Testis (tissue), 3 donors: ENCODE data around the gene RNF123. TPM values are rescaled to one million over a fixed set of nuclear protein-coding genes. Genes with fewer than 3 reads are reported as not detected.

ENCODE experiments used
- DNase-seq: peaks from one replicate; pipeline ENCODE4 v3.0.0-alpha.2; 2019
- H3K27ac ChIP-seq, 2 donors: fragments of 200-600 bp; sonication (generic); one replicate each; pipeline ENCODE4 v1.5.1; 2019
- H3K27me3 ChIP-seq: fragments of 200-600 bp; sonication (generic); one replicate; pipeline ENCODE4 v1.5.1; 2019
- H3K36me3 ChIP-seq: fragments of 200-600 bp; sonication (generic); one replicate; pipeline ENCODE4 v1.5.1; 2017; ENCODE audit warnings: low read depth; ENCODE audit errors: missing control alignments
- H3K4me1 ChIP-seq: fragments of 200-600 bp; sonication (generic); one replicate; pipeline ENCODE4 v1.5.1; 2019
- H3K4me3 ChIP-seq, 2 donors: fragments of 200-600 bp; sonication (generic); one replicate each; pipeline ENCODE4 v1.5.1; 2017 to 2019
- H3K9me3 ChIP-seq: fragments of 200-600 bp; sonication (generic); one replicate; pipeline ENCODE4 v1.5.1; 2017
- CTCF ChIP-seq, 3 experiments: fragments of 450-650 bp in 2 of 3; fragments of 200-600 bp in 1 of 3; sonication (generic) in 1 of 3; IDR thresholded peaks; one replicate each; pipeline ENCODE4 v1.5.1; 2016 to 2019; ENCODE audit warnings: antibody characterized with exemption in 3 of 3, mild to moderate bottlenecking in 2 of 3, moderate library complexity in 1 of 3
- POLR2A ChIP-seq: fragments of 450-650 bp; IDR thresholded peaks from one replicate; pipeline ENCODE4 v1.6.1; 2017; ENCODE audit warnings: antibody characterized with exemption, mild to moderate bottlenecking, moderate library complexity
- WGBS, 2 donors: methylation state at CpG; one replicate each; pipeline ENCODE4 v1.1.5; 2018; 5-methylcytosine and 5-hydroxymethylcytosine counted together
- intact Hi-C: fragments of 100-400 bp; cut with DNase I; formaldehyde crosslinking; loops from one replicate; pipeline ENCODE4 v1.15.1; 2023; ENCODE audit warnings: low total_unique reads
- polyA plus RNA-seq: library from polyadenylated mRNA; stranded (reverse); fragments of 350-450 nt; fragmentation: Illumina TruSeq; extraction: RNeasy Lipid Tissue Mini Kit (QIAGEN cat#74804); gene quantifications from one replicate; pipeline ENCODE4 v1.2.3, GENCODE V29; 2014; ENCODE audit warnings: low read depth, low replicate concordance; ENCODE audit not compliant: insufficient read depth
- total RNA-seq, 2 donors: library from RNA; depleted of rRNA; stranded (reverse); fragments of >200 nt; gene quantifications; one replicate each; pipeline ENCODE4 v1.2.3, GENCODE V29; 2016

The RNF123 gene
- total and polyA plus RNA-seq, 3 donors from 2014 or later, result 54.7 to 79.7 (median 72.4) TPM

GRCh38 chr3:49670940-49671290 is 18.4 kb upstream of the RNF123 start:
- Histone ChIP-seq H3K27me3 (no peaks in the 10 kb centered on the region), H3K9me3 (no peaks in the 10 kb centered on the region), H3K27ac (no peak overlapping the region), H3K36me3 (no peaks in the 10 kb centered on the region), H3K4me1 (peaks cover 12% of the 10 kb centered on the region), H3K4me3 (no peak overlapping the region)
- TF ChIP-seq CTCF (IDR thresholded peaks at IDR 0.05) (no peak), POLR2A (no peak)
- no peak for DNase-seq
- WGBS, 2 donors, result 56 to 72% methylated on average over 6 of the region's 6 CpGs
- intact Hi-C loops, result loop anchor here (10.0 kb wide), 1 partner anchor 126 kb away; no protein-coding TSS in a partner anchor

- H3K27me3 ChIP-seq, result no peaks in the 10 kb centered on the region
- no peak for TF ChIP-seq POLR2A
- TF ChIP-seq CTCF (IDR thresholded peaks at IDR 0.05), result peak; percentile 57 to 68 (median 63)
- no peaks in the 10 kb centered on the region for H3K9me3 ChIP-seq
- DNase-seq, result peak; percentile 69
- 35 to 46% methylated on average over 11 of the region's 11 CpGs for WGBS, 2 donors
- H3K4me3 ChIP-seq, result no peak overlapping the region
- H3K27ac ChIP-seq, result no peak overlapping the region
- no peaks in the 10 kb centered on the region for H3K36me3 ChIP-seq
- H3K4me1 ChIP-seq, result peaks cover 12% of the 10 kb centered on the region
- intact Hi-C loops, result loop anchor here (10.0 kb wide), 1 partner anchor 127 kb away; no protein-coding TSS in a partner anchor
Observed at GRCh38 chr3:49671291-49672288, 17.8 kb upstream of the RNF123 start.

- H3K36me3 ChIP-seq, result no peaks in the 10 kb centered on the region
- TF ChIP-seq POLR2A, result no peak
- TF ChIP-seq CTCF (IDR thresholded peaks at IDR 0.05), result no peak
- peaks cover 12% of the 10 kb centered on the region for H3K4me1 ChIP-seq
- no peaks in the 10 kb centered on the region for H3K9me3 ChIP-seq
- DNase-seq, result peak; percentile 21
- peak overlapping the region; percentile 78 to 82 for H3K4me3 ChIP-seq
- H3K27ac ChIP-seq, result peak overlapping the region; percentile 73 to 88
- WGBS, 2 donors, result 16 to 24% methylated on average over 4 to 17 of the region's 17 CpGs
- H3K27me3 ChIP-seq, result no peaks in the 10 kb centered on the region
- intact Hi-C loops, result loop anchor here (10.0 kb wide), 1 partner anchor 128 kb away; no protein-coding TSS in a partner anchor
Observed at GRCh38 chr3:49673121-49673714, 16.1 kb upstream of the RNF123 start.

GRCh38 chr3:49673715-49674496 is 15.5 kb upstream of the RNF123 start, which contains the start of gene APEH:
APEH (plus strand) TSS chr3:49674351; CDS start chr3:49674402, 51 bp downstream.
- WGBS, 2 donors, result 1% methylated on average over 28 to 48 of the region's 71 CpGs
- peak; percentile 97 for DNase-seq
- peak within 1 kb of the TSS; percentile 73 to 88 for H3K27ac ChIP-seq
- peaks cover 12% of the 10 kb centered on the region for H3K4me1 ChIP-seq
- no peaks in the 10 kb centered on the region for H3K9me3 ChIP-seq
- no peaks in the 10 kb centered on the region for H3K36me3 ChIP-seq
- no peaks in the 10 kb centered on the region for H3K27me3 ChIP-seq
- H3K4me3 ChIP-seq, result peak within 1 kb of the TSS; percentile 78 to 82
- intact Hi-C loops, result loop anchor here (10.0 kb wide), 1 partner anchor 129 kb away; no protein-coding TSS in a partner anchor
- TF ChIP-seq POLR2A (peak; percentile 54), CTCF (IDR thresholded peaks at IDR 0.05) (no peak)
